BE2C (cell line): Measurements from ENCODE around the gene DPEP3.

ENCODE experiments used
- DNase-seq: peaks from one replicate; pipeline ENCODE4 v3.0.0-alpha.2; 2020
- H3K27me3 ChIP-seq: fragments of 250-450 bp; sonication (Bioruptor Pico); 2 replicates; pipeline ENCODE4 v1.5.1; 2020; ENCODE audit warnings: mild to moderate bottlenecking
- H3K36me3 ChIP-seq: fragments of 250-450 bp; sonication (Bioruptor Pico); 2 replicates; pipeline ENCODE4 v1.5.1; 2020; ENCODE audit warnings: mild to moderate bottlenecking
- H3K4me1 ChIP-seq: fragments of 250-450 bp; sonication (Bioruptor Pico); 2 replicates; pipeline ENCODE4 v1.5.1; 2020
- H3K4me3 ChIP-seq: 2 replicates; pipeline ENCODE4 v1.5.1; 2011; ENCODE audit warnings: low read depth, low read length
- H3K9me3 ChIP-seq: fragments of 250-450 bp; sonication (Bioruptor Pico); 2 replicates; pipeline ENCODE4 v1.5.1; 2020
- TF ChIP-seq, protein P1 (sequence below): IDR thresholded peaks from 2 replicates; pipeline ENCODE4 v1.5.1; 2012; ENCODE audit warnings: mild to moderate bottlenecking, low read depth, low read length

The DPEP3 gene

DNA sequence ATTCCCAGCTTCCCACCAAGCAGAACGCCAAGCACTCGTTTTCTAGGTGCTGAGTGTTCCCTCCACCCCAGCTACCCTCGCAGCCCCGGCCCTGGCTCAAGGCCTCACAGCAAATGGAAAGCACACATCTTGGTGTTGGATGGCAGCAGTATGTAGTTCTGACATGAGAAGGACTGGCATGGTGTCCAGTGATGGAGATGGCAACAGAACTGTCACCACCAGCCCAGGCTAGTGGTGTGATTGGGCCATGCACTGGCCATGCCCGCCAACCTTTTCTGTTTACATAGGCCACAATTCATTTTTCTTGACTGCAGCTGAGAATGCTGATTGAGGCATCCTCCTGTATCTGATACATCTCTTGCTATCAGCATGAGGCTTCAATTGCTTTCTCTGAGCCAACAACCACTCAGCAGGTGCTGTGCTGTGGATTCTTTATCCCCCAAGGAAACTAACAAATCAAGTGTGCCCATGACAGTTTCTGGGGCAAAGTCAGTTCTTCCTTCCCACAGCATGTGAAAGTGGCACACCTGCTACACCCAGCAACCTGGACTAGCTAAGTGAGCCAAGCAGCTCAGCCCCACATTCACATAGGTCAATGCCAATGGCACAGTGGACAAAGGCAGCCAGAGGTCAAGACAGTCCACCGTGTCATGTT lies 15.7 kb downstream of the DPEP3 start:
- no peaks in the 10 kb centered on the region for H3K27me3 ChIP-seq
- H3K4me3 ChIP-seq: no peak overlapping the region
- no peak for DNase-seq
- TF ChIP-seq, protein P1, sequence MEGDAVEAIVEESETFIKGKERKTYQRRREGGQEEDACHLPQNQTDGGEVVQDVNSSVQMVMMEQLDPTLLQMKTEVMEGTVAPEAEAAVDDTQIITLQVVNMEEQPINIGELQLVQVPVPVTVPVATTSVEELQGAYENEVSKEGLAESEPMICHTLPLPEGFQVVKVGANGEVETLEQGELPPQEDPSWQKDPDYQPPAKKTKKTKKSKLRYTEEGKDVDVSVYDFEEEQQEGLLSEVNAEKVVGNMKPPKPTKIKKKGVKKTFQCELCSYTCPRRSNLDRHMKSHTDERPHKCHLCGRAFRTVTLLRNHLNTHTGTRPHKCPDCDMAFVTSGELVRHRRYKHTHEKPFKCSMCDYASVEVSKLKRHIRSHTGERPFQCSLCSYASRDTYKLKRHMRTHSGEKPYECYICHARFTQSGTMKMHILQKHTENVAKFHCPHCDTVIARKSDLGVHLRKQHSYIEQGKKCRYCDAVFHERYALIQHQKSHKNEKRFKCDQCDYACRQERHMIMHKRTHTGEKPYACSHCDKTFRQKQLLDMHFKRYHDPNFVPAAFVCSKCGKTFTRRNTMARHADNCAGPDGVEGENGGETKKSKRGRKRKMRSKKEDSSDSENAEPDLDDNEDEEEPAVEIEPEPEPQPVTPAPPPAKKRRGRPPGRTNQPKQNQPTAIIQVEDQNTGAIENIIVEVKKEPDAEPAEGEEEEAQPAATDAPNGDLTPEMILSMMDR: no peak
- H3K9me3 ChIP-seq: no peaks in the 10 kb centered on the region
- peaks cover 10% of the 10 kb centered on the region for H3K4me1 ChIP-seq
- no peaks in the 10 kb centered on the region for H3K36me3 ChIP-seq

DNA sequence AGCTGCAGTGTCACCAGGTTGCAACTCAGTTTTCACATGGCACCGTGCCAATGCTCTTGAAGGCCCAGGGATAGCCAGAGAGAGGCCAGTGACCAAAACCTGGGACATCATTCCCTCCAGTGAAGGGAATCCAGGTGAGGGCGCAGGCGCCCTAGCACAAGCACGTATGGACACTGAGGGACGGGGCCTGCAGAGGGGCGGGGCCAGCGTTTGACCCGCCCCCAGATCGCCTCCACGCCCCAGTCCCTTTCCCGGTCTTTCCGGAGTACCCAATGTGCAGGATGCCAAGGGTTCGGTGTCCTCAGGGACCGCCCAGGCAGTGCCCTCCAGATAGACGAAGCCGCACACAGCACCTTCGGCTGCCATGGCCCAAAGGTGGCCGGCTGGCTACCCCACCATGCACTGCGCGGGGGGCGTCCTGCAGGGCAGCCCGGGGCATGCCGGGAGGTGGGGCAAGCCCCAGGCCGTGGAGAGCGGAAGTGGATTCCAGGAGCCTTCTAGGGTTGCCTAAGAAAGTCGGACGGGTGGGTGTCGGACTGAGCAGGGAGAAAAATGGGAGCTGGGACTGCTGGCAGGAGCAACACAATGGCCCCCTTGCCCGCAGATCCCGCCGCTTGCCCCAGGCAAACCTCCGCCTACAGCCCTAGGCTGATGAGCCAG lies 16.5 kb downstream of the DPEP3 start:
- DNase-seq: no peak
- Histone ChIP-seq H3K9me3 (no peaks in the 10 kb centered on the region), H3K36me3 (no peaks in the 10 kb centered on the region), H3K27me3 (no peaks in the 10 kb centered on the region), H3K4me3 (no peak overlapping the region), H3K4me1 (peaks cover 10% of the 10 kb centered on the region)
- TF ChIP-seq, protein P1: no peak

DNA sequence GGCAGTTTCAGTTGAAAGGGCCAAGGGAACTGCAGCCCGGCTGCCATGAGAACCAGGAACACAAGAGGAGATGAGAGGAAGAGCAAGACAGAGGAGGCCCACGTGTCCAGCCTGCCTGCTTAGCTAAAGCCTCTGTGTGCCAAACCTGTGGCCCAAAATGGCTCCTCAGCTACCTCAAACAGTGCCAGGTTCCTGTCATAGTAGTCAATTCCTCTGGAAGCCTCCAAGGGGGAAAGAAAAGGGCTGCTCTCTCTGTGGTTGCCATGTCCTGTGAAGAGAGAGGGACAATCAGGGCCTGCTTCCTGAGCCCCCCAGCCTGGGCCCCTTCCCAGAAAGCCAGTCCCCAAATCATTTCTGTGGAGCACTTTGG lies 17.0 kb downstream of the DPEP3 start:
- Histone ChIP-seq H3K9me3 (no peaks in the 10 kb centered on the region), H3K4me1 (peaks cover 10% of the 10 kb centered on the region), H3K36me3 (no peaks in the 10 kb centered on the region), H3K4me3 (no peak overlapping the region), H3K27me3 (no peaks in the 10 kb centered on the region)
- no peak for DNase-seq
- TF ChIP-seq, protein P1: no peak

DNA sequence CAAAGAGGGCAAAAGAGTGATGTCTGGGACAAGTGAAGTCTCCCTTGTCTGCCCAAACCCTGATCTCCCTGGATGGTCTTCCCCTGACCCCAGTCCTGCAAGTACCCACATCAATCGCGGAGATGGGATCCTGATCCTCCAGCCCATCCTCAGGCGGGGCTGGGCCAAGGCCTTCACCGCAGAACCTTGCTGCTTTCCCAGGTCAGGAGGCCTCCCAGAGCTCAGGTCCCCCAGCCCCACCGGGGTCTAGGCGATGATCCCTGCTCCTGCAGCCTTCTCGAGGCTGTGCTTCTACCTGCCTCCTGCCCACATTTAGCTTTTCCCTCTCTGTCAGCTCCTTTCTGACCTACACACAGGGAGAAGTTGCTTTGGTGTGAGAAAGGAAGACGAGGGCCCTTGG lies 18.2 kb downstream of the DPEP3 start:
- no peak for DNase-seq
- no peaks in the 10 kb centered on the region for H3K27me3 ChIP-seq
- H3K36me3 ChIP-seq: no peaks in the 10 kb centered on the region
- no peak overlapping the region for H3K4me3 ChIP-seq
- no peaks in the 10 kb centered on the region for H3K9me3 ChIP-seq
- TF ChIP-seq, protein P1: no peak
- peaks cover 10% of the 10 kb centered on the region for H3K4me1 ChIP-seq

DNA sequence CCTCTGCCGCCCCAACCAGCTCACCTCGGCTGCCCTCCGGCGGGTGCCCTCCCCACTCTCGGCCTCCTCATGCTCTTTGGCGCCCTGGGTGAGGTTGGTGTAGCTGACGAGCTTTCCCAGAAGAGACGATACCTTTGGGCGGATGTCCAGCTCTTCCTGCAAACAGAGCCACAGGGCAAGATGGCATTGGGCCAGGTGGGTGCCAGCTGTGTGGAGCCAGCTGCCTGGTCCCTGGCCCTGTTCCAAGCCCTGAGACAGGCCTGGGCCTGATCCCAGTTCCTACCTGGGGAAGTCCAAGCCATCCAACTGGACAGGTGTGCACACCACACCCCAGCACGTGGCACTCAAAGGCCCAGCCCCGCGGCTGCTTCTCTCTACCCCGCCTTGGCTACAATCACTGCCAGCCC lies 18.7 kb downstream of the DPEP3 start:
- H3K27me3 ChIP-seq: no peaks in the 10 kb centered on the region
- H3K4me3 ChIP-seq: no peak overlapping the region
- peaks cover 10% of the 10 kb centered on the region for H3K4me1 ChIP-seq
- TF ChIP-seq, protein P1: no peak
- no peaks in the 10 kb centered on the region for H3K9me3 ChIP-seq
- DNase-seq: peak; percentile 88
- no peaks in the 10 kb centered on the region for H3K36me3 ChIP-seq
